Measurements from ENCODE around the gene C19orf18. TPM values are rescaled to one million over a fixed set of nuclear protein-coding genes. Genes with fewer than 3 reads are reported as not detected.

Gene C19orf18
- total RNA-seq, 1 experiment from 2014 or later = 0.40 TPM

- BruUV-seq (replicated peaks) = no TSS peak
- H3K27me3 ChIP-seq (ENCODE audit: low read length) = no peaks in the 10 kb centered on the region
- ATAC-seq (no peak), DNase-seq (no peak)
- no peaks in the 10 kb centered on the region for H3K9me2 ChIP-seq (replicated peaks; ENCODE audit: low read length)
- no peak for TF ChIP-seq EZH2phosphoT487 (IDR thresholded peaks at IDR 0.05; ENCODE audit: borderline replicate concordance, low read length)
- TF ChIP-seq CTCF (conservative IDR thresholded peaks at IDR 0.05; ENCODE audit: low read depth, low read length) = no peak
- TF ChIP-seq EZH2 (IDR thresholded peaks at IDR 0.05; ENCODE audit: low read length, unreplicated experiment) = no peak
- no peak overlapping the region for H3K4me2 ChIP-seq (ENCODE audit: low read length)
- H3K9ac ChIP-seq (ENCODE audit: low read length) = no peak overlapping the region
- no peaks in the 10 kb centered on the region for H3F3A ChIP-seq (ENCODE audit: low read length, unreplicated experiment)
- H3K4me3 ChIP-seq (ENCODE audit: low read length) = no peak overlapping the region
- H4K20me1 ChIP-seq (ENCODE audit: low read length) = no peaks in the 10 kb centered on the region
- CTCF ChIA-PET = no interaction called here
- no peaks in the 10 kb centered on the region for H3K79me2 ChIP-seq (ENCODE audit: low read length)
- H3K36me3 ChIP-seq (ENCODE audit: low read depth, low read length) = no peaks in the 10 kb centered on the region; the same call in 1 of the 2 replicates
- H3K9me3 ChIP-seq (ENCODE audit: low read length) = peaks cover 62% of the 10 kb centered on the region
- POLR2A ChIA-PET (ENCODE audit: unreplicated experiment) = no interaction called here
- intact Hi-C loops (cut with micrococcal nuclease) = no loop called here
- H3K27ac ChIP-seq (ENCODE audit: low read length) = no peak overlapping the region
- no peaks in the 10 kb centered on the region for H3K4me1 ChIP-seq (ENCODE audit: insufficient read depth, low read length)
- no peak overlapping the region for H2AFZ ChIP-seq (ENCODE audit: low read length)
Measured at GRCh38 chr19:58020129-58020528, 45.8 kb upstream of the C19orf18 start.

GRCh38 chr19:58014141-58014540 is 39.8 kb upstream of the C19orf18 start:
- Histone ChIP-seq H3K79me2 (ENCODE audit: low read length) (no peaks in the 10 kb centered on the region), H3K4me2 (ENCODE audit: low read length) (no peak overlapping the region), H3K4me1 (ENCODE audit: insufficient read depth, low read length) (no peaks in the 10 kb centered on the region), H3K9ac (ENCODE audit: low read length) (no peak overlapping the region), H3F3A (ENCODE audit: low read length, unreplicated experiment) (no peaks in the 10 kb centered on the region), H3K4me3 (ENCODE audit: low read length) (no peak overlapping the region), H3K27ac (ENCODE audit: low read length) (no peak overlapping the region), H4K20me1 (ENCODE audit: low read length) (no peaks in the 10 kb centered on the region), H3K9me3 (ENCODE audit: low read length) (peaks cover 37% of the 10 kb centered on the region), H3K36me3 (ENCODE audit: low read depth, low read length) (peaks cover 4% of the 10 kb centered on the region; the same call in 1 of the 2 replicates), H3K27me3 (ENCODE audit: low read length) (no peaks in the 10 kb centered on the region), H3K9me2 (replicated peaks; ENCODE audit: low read length) (no peaks in the 10 kb centered on the region), H2AFZ (ENCODE audit: low read length) (no peak overlapping the region)
- TF ChIP-seq CTCF (conservative IDR thresholded peaks at IDR 0.05; ENCODE audit: low read depth, low read length) = no peak
- TF ChIP-seq EZH2phosphoT487 (IDR thresholded peaks at IDR 0.05; ENCODE audit: borderline replicate concordance, low read length) = no peak
- no peak for TF ChIP-seq EZH2 (IDR thresholded peaks at IDR 0.05; ENCODE audit: low read length, unreplicated experiment)
- DNase-seq (no peak), ATAC-seq (no peak)
- intact Hi-C loops (cut with micrococcal nuclease) = no loop called here
- ChIA-PET POLR2A (ENCODE audit: unreplicated experiment) (no interaction called here), CTCF (no interaction called here)
- no TSS peak for BruUV-seq (replicated peaks)

GRCh38 chr19:58010507-58010906 is 36.2 kb upstream of the C19orf18 start:
- Histone ChIP-seq H4K20me1 (ENCODE audit: low read length) (no peaks in the 10 kb centered on the region), H3K79me2 (ENCODE audit: low read length) (no peaks in the 10 kb centered on the region), H3K9ac (ENCODE audit: low read length) (no peak overlapping the region), H3F3A (ENCODE audit: low read length, unreplicated experiment) (no peaks in the 10 kb centered on the region), H3K9me2 (replicated peaks; ENCODE audit: low read length) (no peaks in the 10 kb centered on the region), H3K9me3 (ENCODE audit: low read length) (peaks cover 38% of the 10 kb centered on the region), H3K27me3 (ENCODE audit: low read length) (no peaks in the 10 kb centered on the region), H3K4me2 (ENCODE audit: low read length) (no peak overlapping the region), H3K4me3 (ENCODE audit: low read length) (no peak overlapping the region), H3K36me3 (ENCODE audit: low read depth, low read length) (peaks cover 21% of the 10 kb centered on the region; the same call in 1 of the 2 replicates), H2AFZ (ENCODE audit: low read length) (no peak overlapping the region), H3K4me1 (ENCODE audit: insufficient read depth, low read length) (no peaks in the 10 kb centered on the region), H3K27ac (ENCODE audit: low read length) (no peak overlapping the region)
- TF ChIP-seq EZH2phosphoT487 (IDR thresholded peaks at IDR 0.05; ENCODE audit: borderline replicate concordance, low read length) = no peak
- no peak for TF ChIP-seq CTCF (conservative IDR thresholded peaks at IDR 0.05; ENCODE audit: low read depth, low read length)
- no peak for TF ChIP-seq EZH2 (IDR thresholded peaks at IDR 0.05; ENCODE audit: low read length, unreplicated experiment)
- no TSS peak for BruUV-seq (replicated peaks)
- intact Hi-C loops (cut with micrococcal nuclease) = no loop called here
- ChIA-PET CTCF (no interaction called here), POLR2A (ENCODE audit: unreplicated experiment) (no interaction called here)
- no peak for DNase-seq
- no peak for ATAC-seq

Measured in PC-3 (cell line).